Testis (tissue), 3 donors: ENCODE results near the gene PRR36. TPM values are rescaled to one million over a fixed set of nuclear protein-coding genes. Genes with fewer than 3 reads are reported as not detected.

Experiments used
- DNase-seq: peaks from one replicate; pipeline ENCODE4 v3.0.0-alpha.2; 2019
- H3K27ac ChIP-seq, 2 donors: fragments of 200-600 bp; sonication (generic); one replicate each; pipeline ENCODE4 v1.5.1; 2019
- H3K27me3 ChIP-seq: fragments of 200-600 bp; sonication (generic); one replicate; pipeline ENCODE4 v1.5.1; 2019
- H3K36me3 ChIP-seq: fragments of 200-600 bp; sonication (generic); one replicate; pipeline ENCODE4 v1.5.1; 2017; ENCODE audit warnings: low read depth; ENCODE audit errors: missing control alignments
- H3K4me1 ChIP-seq: fragments of 200-600 bp; sonication (generic); one replicate; pipeline ENCODE4 v1.5.1; 2019
- H3K4me3 ChIP-seq, 2 donors: fragments of 200-600 bp; sonication (generic); one replicate each; pipeline ENCODE4 v1.5.1; 2017 to 2019
- H3K9me3 ChIP-seq: fragments of 200-600 bp; sonication (generic); one replicate; pipeline ENCODE4 v1.5.1; 2017
- CTCF ChIP-seq, 3 experiments: fragments of 450-650 bp in 2 of 3; fragments of 200-600 bp in 1 of 3; sonication (generic) in 1 of 3; IDR thresholded peaks; one replicate each; pipeline ENCODE4 v1.5.1; 2016 to 2019; ENCODE audit warnings: antibody characterized with exemption in 3 of 3, mild to moderate bottlenecking in 2 of 3, moderate library complexity in 1 of 3
- POLR2A ChIP-seq: fragments of 450-650 bp; IDR thresholded peaks from one replicate; pipeline ENCODE4 v1.6.1; 2017; ENCODE audit warnings: antibody characterized with exemption, mild to moderate bottlenecking, moderate library complexity
- WGBS, 2 donors: methylation state at CpG; one replicate each; pipeline ENCODE4 v1.1.5; 2018; 5-methylcytosine and 5-hydroxymethylcytosine counted together
- intact Hi-C: fragments of 100-400 bp; cut with DNase I; formaldehyde crosslinking; loops from one replicate; pipeline ENCODE4 v1.15.1; 2023; ENCODE audit warnings: low total_unique reads
- polyA plus RNA-seq: library from polyadenylated mRNA; stranded (reverse); fragments of 350-450 nt; fragmentation: Illumina TruSeq; extraction: RNeasy Lipid Tissue Mini Kit (QIAGEN cat#74804); gene quantifications from one replicate; pipeline ENCODE4 v1.2.3, GENCODE V29; 2014; ENCODE audit warnings: low read depth, low replicate concordance; ENCODE audit not compliant: insufficient read depth
- total RNA-seq, 2 donors: library from RNA; depleted of rRNA; stranded (reverse); fragments of >200 nt; gene quantifications; one replicate each; pipeline ENCODE4 v1.2.3, GENCODE V29; 2016

PRR36 gene
- total and polyA plus RNA-seq, 3 donors from 2014 or later: 0.50 to 3.3 (median 2.9) TPM

- WGBS, 2 donors: 64% methylated on average over 9 of the region's 9 CpGs
- H3K4me1 ChIP-seq: no peaks in the 10 kb centered on the region
- no peak for TF ChIP-seq CTCF (IDR thresholded peaks at IDR 0.05)
- TF ChIP-seq POLR2A: no peak
- H3K27me3 ChIP-seq: no peaks in the 10 kb centered on the region
- no peaks in the 10 kb centered on the region for H3K9me3 ChIP-seq
- no peak overlapping the region for H3K4me3 ChIP-seq
- DNase-seq: no peak
- no peaks in the 10 kb centered on the region for H3K36me3 ChIP-seq
- no peak overlapping the region for H3K27ac ChIP-seq
- intact Hi-C loops: no loop called here
These were observed 50.4 kb downstream of the PRR36 start for GRCh38 chr19:7823686-7824301.

- no peak for DNase-seq
- H3K9me3 ChIP-seq: no peaks in the 10 kb centered on the region
- H3K4me1 ChIP-seq: no peaks in the 10 kb centered on the region
- no peaks in the 10 kb centered on the region for H3K36me3 ChIP-seq
- no peaks in the 10 kb centered on the region for H3K27me3 ChIP-seq
- intact Hi-C loops: no loop called here
- WGBS, 2 donors: 92 to 94% methylated on average over 4 of the region's 4 CpGs
- no peak overlapping the region for H3K4me3 ChIP-seq
- TF ChIP-seq CTCF (IDR thresholded peaks at IDR 0.05) (no peak), POLR2A (no peak)
- H3K27ac ChIP-seq: no peak overlapping the region
These were observed 51.2 kb downstream of the PRR36 start for GRCh38 chr19:7822910-7823515.

- TF ChIP-seq CTCF (IDR thresholded peaks at IDR 0.05): no peak
- no peak for TF ChIP-seq POLR2A
- intact Hi-C loops: no loop called here
- no peaks in the 10 kb centered on the region for H3K9me3 ChIP-seq
- no peak overlapping the region for H3K27ac ChIP-seq
- 72 to 82% methylated on average over 3 of the region's 3 CpGs for WGBS, 2 donors
- no peaks in the 10 kb centered on the region for H3K27me3 ChIP-seq
- no peaks in the 10 kb centered on the region for H3K36me3 ChIP-seq
- no peaks in the 10 kb centered on the region for H3K4me1 ChIP-seq
- DNase-seq: no peak
- H3K4me3 ChIP-seq: no peak overlapping the region
These were observed 53.6 kb downstream of the PRR36 start for GRCh38 chr19:7820588-7820987.

- Histone ChIP-seq H3K9me3 (no peaks in the 10 kb centered on the region), H3K4me3 (no peak overlapping the region), H3K4me1 (no peaks in the 10 kb centered on the region), H3K27me3 (no peaks in the 10 kb centered on the region), H3K27ac (no peak overlapping the region), H3K36me3 (no peaks in the 10 kb centered on the region)
- intact Hi-C loops: no loop called here
- no peak for DNase-seq
- 83 to 91% methylated on average over 2 of the region's 2 CpGs for WGBS, 2 donors
- TF ChIP-seq CTCF (IDR thresholded peaks at IDR 0.05) (no peak), POLR2A (no peak)
These were observed 54.9 kb downstream of the PRR36 start for GRCh38 chr19:7819337-7819736.

- no peak for DNase-seq
- WGBS, 2 donors: 39 to 100% methylated on average over 1 to 2 of the region's 2 CpGs
- no peaks in the 10 kb centered on the region for H3K36me3 ChIP-seq
- no peaks in the 10 kb centered on the region for H3K9me3 ChIP-seq
- intact Hi-C loops: no loop called here
- no peaks in the 10 kb centered on the region for H3K4me1 ChIP-seq
- H3K27ac ChIP-seq: no peak overlapping the region
- H3K4me3 ChIP-seq: no peak overlapping the region
- H3K27me3 ChIP-seq: no peaks in the 10 kb centered on the region
- TF ChIP-seq CTCF (IDR thresholded peaks at IDR 0.05) (no peak), POLR2A (no peak)
These were observed 55.4 kb downstream of the PRR36 start for GRCh38 chr19:7818806-7819205.
